A549 (cell line): ENCODE measurements around the gene CLDN4. TPM values are rescaled to one million over a fixed set of nuclear protein-coding genes. Genes with fewer than 3 reads are reported as not detected.
A peak's percentile ranks its signal among the peaks of the same experiment; 100 is the strongest.

ENCODE experiments used
- ATAC-seq, 2 experiments: fragments of 200-7000 bp in 1 of 2; fragments of >200 bp in 1 of 2; cut with Nextera tagmentation in 1 of 2; cut with Tn5 transposase in 1 of 2; 3 replicates each; pipeline versions ENCODE4 v1.8.0 to v1.9.1; 2018 to 2020; ENCODE audit warnings: mild to moderate bottlenecking in 1 of 2, moderate library complexity in 1 of 2
- CTCF ChIA-PET: fragments of 300-600 bp; sonication (Branson Sonifier 250); formaldehyde crosslinking; extraction: SDS; loops from one replicate; lab custom pipeline; 2021; ENCODE audit warnings: antibody characterized with exemption, inconsistent platforms; lab: Yijun Ruan, JAX
- POLR2A ChIA-PET: fragments of 350-600 bp; formaldehyde crosslinking; extraction: SDS; loops from one replicate; lab custom pipeline; 2021; ENCODE audit warnings: antibody characterized with exemption, inconsistent platforms; lab: Yijun Ruan, JAX
- DNase-seq, 2 experiments: peaks; one replicate each; pipeline versions ENCODE4 v3.0.0 to v3.0.0-alpha.2; 2011 to 2016; ENCODE audit warnings: low read depth in 1 of 2, low spot score in 1 of 2
- FAIRE-seq: peaks from 2 replicates; lab custom pipeline; 2011; peaks lifted over from hg19 to GRCh38; lab: Jason Lieb, UNC
- H3K27ac ChIP-seq, 2 experiments: fragments of >200 bp; sonication (Bioruptor Twin); formaldehyde crosslinking; 3 replicates each; pipeline ENCODE4 v1.5.1; 2016 to 2017
- H3K4me1 ChIP-seq: fragments of >200 bp; sonication (Bioruptor Twin); formaldehyde crosslinking; 3 replicates; pipeline ENCODE4 v1.6.1; 2016
- H3K4me2 ChIP-seq: fragments of >200 bp; sonication (Bioruptor Twin); formaldehyde crosslinking; 3 replicates; pipeline ENCODE4 v1.6.1; 2016
- H3K4me3 ChIP-seq: fragments of >200 bp; sonication (Bioruptor Twin); formaldehyde crosslinking; 3 replicates; pipeline ENCODE4 v1.5.1; 2016
- H3K9me3 ChIP-seq: fragments of >200 bp; sonication (Bioruptor Twin); formaldehyde crosslinking; 3 replicates; pipeline ENCODE4 v1.6.1; 2016
- BHLHE40 ChIP-seq: IDR thresholded peaks from 2 replicates; pipeline ENCODE4 v1.6.1; 2012; ENCODE audit warnings: low read depth, low read length, inconsistent platforms
- CHD2 ChIP-seq: fragments of 150-350 bp; IDR thresholded peaks from 2 replicates; pipeline ENCODE4 v1.6.1; 2014; ENCODE audit warnings: low read length; ENCODE audit not compliant: partially characterized antibody
- CHD4 ChIP-seq: fragments of 200-600 bp; sonication (generic); IDR thresholded peaks from 2 replicates; pipeline ENCODE4 v1.6.1; 2016; ENCODE audit warnings: antibody characterized with exemption, mild to moderate bottlenecking, borderline replicate concordance
- EHF ChIP-seq: fragments of 250-450 bp; sonication (Bioruptor Pico); IDR thresholded peaks from 2 replicates; pipeline ENCODE4 v1.5.0; 2020; ENCODE audit warnings: mild to moderate bottlenecking
- EP300 ChIP-seq, 2 experiments: fragments of >200 bp; sonication (Bioruptor Twin); formaldehyde crosslinking; IDR thresholded peaks; 2 replicates in 1 of 2; 3 replicates in 1 of 2; pipeline ENCODE4 v1.6.1; 2016 to 2017
- ESRRA ChIP-seq: fragments of 150-350 bp; IDR thresholded peaks from 2 replicates; pipeline ENCODE4 v1.6.1; 2014; ENCODE audit warnings: mild to moderate bottlenecking, low read length, borderline replicate concordance
- FOSL2 ChIP-seq, 2 experiments: fragments of 450-650 bp in 1 of 2; fragments of >200 bp in 1 of 2; sonication (Bioruptor Twin) in 1 of 2; formaldehyde crosslinking; IDR thresholded peaks; 2 replicates each; pipeline versions ENCODE4 v1.5.0 to v1.6.1; 2016 to 2020; ENCODE audit warnings: mild to moderate bottlenecking in 1 of 2, moderate library complexity in 1 of 2
- FOXS1 ChIP-seq: fragments of 250-450 bp; sonication (Bioruptor Pico); IDR thresholded peaks from 2 replicates; pipeline ENCODE4 v1.5.0; 2020; ENCODE audit warnings: mild to moderate bottlenecking, moderate library complexity
- HDAC2 ChIP-seq: fragments of 200-600 bp; sonication (generic); IDR thresholded peaks from 2 replicates; pipeline ENCODE4 v1.6.1; 2016
- JUN ChIP-seq, 2 experiments: fragments of >200 bp; sonication (Bioruptor Twin); formaldehyde crosslinking; IDR thresholded peaks; 2 replicates in 1 of 2; 3 replicates in 1 of 2; pipeline ENCODE4 v1.6.1; 2016 to 2017
- KDM1A ChIP-seq: fragments of 200-600 bp; sonication (generic); IDR thresholded peaks from 2 replicates; pipeline ENCODE4 v1.6.1; 2016; ENCODE audit warnings: low read depth, mild to moderate bottlenecking
- KDM5A ChIP-seq: fragments of 200-600 bp; sonication (generic); IDR thresholded peaks from 2 replicates; pipeline ENCODE4 v1.6.1; 2016; ENCODE audit warnings: antibody characterized with exemption, mild to moderate bottlenecking
- NFE2L2 ChIP-seq: fragments of 150-350 bp; conservative IDR thresholded peaks from 2 replicates; pipeline ENCODE4 v1.6.1; 2014; ENCODE audit warnings: low read length
- NPAS2 ChIP-seq: fragments of 250-450 bp; sonication (Bioruptor Pico); IDR thresholded peaks from 2 replicates; pipeline ENCODE4 v1.8.0; 2022; ENCODE audit warnings: mild to moderate bottlenecking, moderate library complexity, borderline replicate concordance
- PHF8 ChIP-seq: fragments of 200-600 bp; sonication (generic); IDR thresholded peaks from 2 replicates; pipeline ENCODE4 v1.6.1; 2016; ENCODE audit warnings: low read depth, mild to moderate bottlenecking, antibody characterized with exemption, moderate library complexity, borderline replicate concordance
- POLR2A ChIP-seq: IDR thresholded peaks from 2 replicates; pipeline ENCODE4 v1.6.1; 2012; ENCODE audit warnings: mild to moderate bottlenecking, low read length
- POLR2AphosphoS2 ChIP-seq: conservative IDR thresholded peaks from 2 replicates; pipeline ENCODE4 v1.6.1; 2012; ENCODE audit warnings: low read length, improper control_type of control experiment, inconsistent platforms
- RARB ChIP-seq: fragments of 250-450 bp; sonication (Bioruptor Pico); IDR thresholded peaks from 2 replicates; pipeline ENCODE4 v1.8.0; 2021; ENCODE audit warnings: mild to moderate bottlenecking, moderate library complexity
- RFX5 ChIP-seq: fragments of 450-650 bp; IDR thresholded peaks from 2 replicates; pipeline ENCODE4 v1.7.1; 2014; ENCODE audit warnings: antibody characterized with exemption, mild to moderate bottlenecking, moderate library complexity
- RNF2 ChIP-seq: fragments of 200-600 bp; sonication (generic); IDR thresholded peaks from 2 replicates; pipeline ENCODE4 v1.6.1; 2016; ENCODE audit warnings: low read depth, mild to moderate bottlenecking, antibody characterized with exemption, moderate library complexity, borderline replicate concordance
- ZC3H11A ChIP-seq: fragments of 450-650 bp; IDR thresholded peaks from 2 replicates; pipeline ENCODE4 v1.6.1; 2014; ENCODE audit warnings: antibody characterized with exemption, mild to moderate bottlenecking
- ZFP36 ChIP-seq: fragments of 450-650 bp; IDR thresholded peaks from 2 replicates; pipeline ENCODE4 v1.6.1; 2014; ENCODE audit warnings: borderline replicate concordance; ENCODE audit not compliant: partially characterized antibody
- ZNF302 ChIP-seq: fragments of 250-450 bp; sonication (Bioruptor Pico); IDR thresholded peaks from 2 replicates; pipeline ENCODE4 v1.9.0; 2021; ENCODE audit warnings: inconsistent platforms, mild to moderate bottlenecking, moderate library complexity
- WGBS: methylation state at CpG from one replicate; pipeline ENCODE4 v1.1.6; 2017; ENCODE audit errors: missing lambda C conversion rate; 5-methylcytosine and 5-hydroxymethylcytosine counted together
- polyA plus RNA-seq, 4 experiments: library from polyadenylated mRNA; depleted of rRNA in 3 of 4; stranded (reverse); fragments of >200 nt; fragmentation: RNase III in 1 of 4; extraction: RNeasy Plus Mini Kit Qiagen cat#74134 plus additional on column Dnase treatment in 1 of 4; gene quantifications; 2 replicates in 3 of 4; 3 replicates in 1 of 4; pipeline ENCODE4 v1.2.3, GENCODE V29; 2011 to 2017
- TF ChIP-seq, protein P1 (sequence below): fragments of 200-600 bp; sonication (generic); IDR thresholded peaks from 2 replicates; pipeline ENCODE4 v1.6.1; 2016; ENCODE audit warnings: antibody characterized with exemption, mild to moderate bottlenecking, moderate library complexity
- TF ChIP-seq, protein P2 (sequence below): fragments of >200 bp; sonication (Bioruptor Twin); formaldehyde crosslinking; IDR thresholded peaks from 2 replicates; pipeline ENCODE4 v1.6.1; 2016

Gene CLDN4
- polyA plus RNA-seq, 2 of the 4 experiments (the other 2 are of a cell fraction), result 1.5 to 2.4 TPM

- CTCF ChIA-PET, result interaction anchor here (0.6 to 2.6 kb wide), 7 partner anchors 14 to 106 kb away, joined by 3 to 9 read pairs (median 5); no protein-coding TSS in a partner anchor
- ATAC-seq (no peak), FAIRE-seq (no peak)
- no peak for TF ChIP-seq ZNF302 (CRISPR knock-in tag)
- no peak for TF ChIP-seq FOXS1 (CRISPR knock-in tag)
- no peak for TF ChIP-seq NFE2L2
- TF ChIP-seq, protein P1, sequence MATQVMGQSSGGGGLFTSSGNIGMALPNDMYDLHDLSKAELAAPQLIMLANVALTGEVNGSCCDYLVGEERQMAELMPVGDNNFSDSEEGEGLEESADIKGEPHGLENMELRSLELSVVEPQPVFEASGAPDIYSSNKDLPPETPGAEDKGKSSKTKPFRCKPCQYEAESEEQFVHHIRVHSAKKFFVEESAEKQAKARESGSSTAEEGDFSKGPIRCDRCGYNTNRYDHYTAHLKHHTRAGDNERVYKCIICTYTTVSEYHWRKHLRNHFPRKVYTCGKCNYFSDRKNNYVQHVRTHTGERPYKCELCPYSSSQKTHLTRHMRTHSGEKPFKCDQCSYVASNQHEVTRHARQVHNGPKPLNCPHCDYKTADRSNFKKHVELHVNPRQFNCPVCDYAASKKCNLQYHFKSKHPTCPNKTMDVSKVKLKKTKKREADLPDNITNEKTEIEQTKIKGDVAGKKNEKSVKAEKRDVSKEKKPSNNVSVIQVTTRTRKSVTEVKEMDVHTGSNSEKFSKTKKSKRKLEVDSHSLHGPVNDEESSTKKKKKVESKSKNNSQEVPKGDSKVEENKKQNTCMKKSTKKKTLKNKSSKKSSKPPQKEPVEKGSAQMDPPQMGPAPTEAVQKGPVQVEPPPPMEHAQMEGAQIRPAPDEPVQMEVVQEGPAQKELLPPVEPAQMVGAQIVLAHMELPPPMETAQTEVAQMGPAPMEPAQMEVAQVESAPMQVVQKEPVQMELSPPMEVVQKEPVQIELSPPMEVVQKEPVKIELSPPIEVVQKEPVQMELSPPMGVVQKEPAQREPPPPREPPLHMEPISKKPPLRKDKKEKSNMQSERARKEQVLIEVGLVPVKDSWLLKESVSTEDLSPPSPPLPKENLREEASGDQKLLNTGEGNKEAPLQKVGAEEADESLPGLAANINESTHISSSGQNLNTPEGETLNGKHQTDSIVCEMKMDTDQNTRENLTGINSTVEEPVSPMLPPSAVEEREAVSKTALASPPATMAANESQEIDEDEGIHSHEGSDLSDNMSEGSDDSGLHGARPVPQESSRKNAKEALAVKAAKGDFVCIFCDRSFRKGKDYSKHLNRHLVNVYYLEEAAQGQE, result no peak
- no peak for TF ChIP-seq FOSL2 (IDR thresholded peaks at IDR 0.05)
- no peak for TF ChIP-seq FOSL2 (CRISPR knock-in tag; IDR thresholded peaks at IDR 0.05)
- no peak for TF ChIP-seq POLR2A
- TF ChIP-seq HDAC2, result no peak
- no peak for TF ChIP-seq EP300 (IDR thresholded peaks at IDR 0.05)
- TF ChIP-seq ZC3H11A, result no peak
- no peak for TF ChIP-seq EHF (CRISPR knock-in tag)
- no peak for TF ChIP-seq KDM1A
- TF ChIP-seq BHLHE40, result no peak
- TF ChIP-seq CHD4, result no peak
- no peak for TF ChIP-seq RARB (CRISPR knock-in tag)
- no peak for TF ChIP-seq POLR2AphosphoS2
- TF ChIP-seq, all 56 proteins: peak for 0
- DNase-seq, result no peak
- H3K4me3 ChIP-seq, result no peak overlapping the region
- peak overlapping the region in 1 of 2 experiments; percentile 92; a peak in 3 of 6 replicates for H3K27ac ChIP-seq
- WGBS, result 93% methylated on average over 16 of the region's 16 CpGs
- no peaks in the 10 kb centered on the region for H3K9me3 ChIP-seq
- POLR2A ChIA-PET, result interaction anchor here (0.6 to 2.3 kb wide), 3 partner anchors 8 to 235 kb away, joined by 3 to 25 read pairs (median 21); partner anchors contain the start of gene CLDN4
- peaks cover 8% of the 10 kb centered on the region; the same call in 1 of the 3 replicates for H3K4me1 ChIP-seq
- H3K4me2 ChIP-seq, result peak overlapping the region; percentile 81
Observed at GRCh38 chr7:73840715-73841379, 10.1 kb downstream of the CLDN4 start.

DNA sequence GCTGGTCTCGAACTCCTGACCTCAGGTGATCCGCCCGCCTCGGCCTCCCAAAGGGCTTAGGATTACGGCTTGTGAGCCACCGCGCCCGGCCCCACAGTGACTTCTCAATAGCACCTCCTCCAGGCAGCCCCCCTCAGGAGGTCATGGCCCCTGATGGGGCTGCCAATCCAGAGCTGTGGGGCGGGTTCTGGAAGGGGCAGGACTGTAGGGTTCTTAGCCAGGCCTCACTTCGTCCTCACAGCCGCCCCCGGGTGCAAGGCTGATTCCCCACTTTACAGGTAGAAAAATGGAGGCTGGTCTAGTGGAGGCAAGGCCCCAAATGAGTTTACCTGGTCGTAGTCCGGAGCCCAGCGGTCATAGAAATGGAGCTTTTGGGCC is 10.9 kb downstream of the CLDN4 start:
- Histone ChIP-seq H3K4me1 (peaks cover 8% of the 10 kb centered on the region; the same call in 1 of the 3 replicates), H3K4me3 (peak overlapping the region; percentile 76), H3K9me3 (no peaks in the 10 kb centered on the region), H3K27ac (peak overlapping the region; percentile 87 to 92), H3K4me2 (peak overlapping the region; percentile 81)
- POLR2A ChIA-PET, result interaction anchor here (0.6 to 2.3 kb wide), 6 partner anchors 9 to 235 kb away, joined by 3 to 25 read pairs (median 16); partner anchors contain the start of genes ABHD11 and CLDN4
- FAIRE-seq (no peak), ATAC-seq (peak; percentile 45 to 71), DNase-seq (peak; percentile 44 to 69)
- peak; percentile 62 for TF ChIP-seq ZFP36
- TF ChIP-seq NPAS2 (CRISPR knock-in tag), result no peak
- 37% methylated on average over 11 of the region's 15 CpGs for WGBS
- CTCF ChIA-PET, result interaction anchor here (0.6 to 2.0 kb wide), 6 partner anchors 13 to 185 kb away, joined by 3 to 6 read pairs (median 4); no protein-coding TSS in a partner anchor

- 2% methylated on average over 35 of the region's 45 CpGs for WGBS
- Histone ChIP-seq H3K27ac (peak within 1 kb of the TSS; percentile 87 to 92), H3K9me3 (no peaks in the 10 kb centered on the region), H3K4me3 (peak within 1 kb of the TSS; percentile 76), H3K4me2 (peak within 1 kb of the TSS; percentile 93), H3K4me1 (peaks cover 8% of the 10 kb centered on the region; the same call in 1 of the 3 replicates)
- DNase-seq (peak; percentile 92 to 98), FAIRE-seq (no peak), ATAC-seq (peak; percentile 93 to 96)
- ChIA-PET CTCF (interaction anchor here (0.7 to 2.0 kb wide), 5 partner anchors 14 to 235 kb away, joined by 3 to 6 read pairs (median 3); no protein-coding TSS in a partner anchor), POLR2A (interaction anchor here (0.6 to 2.3 kb wide), 12 partner anchors 8 to 462 kb away, joined by 3 to 25 read pairs (median 5); partner anchors contain the start of genes ABHD11, CLDN4 and MLXIPL)
- TF ChIP-seq CHD4, result no peak
- TF ChIP-seq, protein P2, sequence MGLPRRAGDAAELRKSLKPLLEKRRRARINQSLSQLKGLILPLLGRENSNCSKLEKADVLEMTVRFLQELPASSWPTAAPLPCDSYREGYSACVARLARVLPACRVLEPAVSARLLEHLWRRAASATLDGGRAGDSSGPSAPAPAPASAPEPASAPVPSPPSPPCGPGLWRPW, result no peak
- TF ChIP-seq POLR2A, result peak; percentile 67
- peak; percentile 80; the same call in 1 of the 2 replicates for TF ChIP-seq PHF8
- TF ChIP-seq POLR2AphosphoS2, result no peak
- TF ChIP-seq JUN (IDR thresholded peaks at IDR 0.05), result peak; percentile 35 to 44; a peak in 1 of 5 replicates
- TF ChIP-seq CHD2, result no peak
- TF ChIP-seq KDM5A, result no peak
- TF ChIP-seq RNF2, result no peak
- TF ChIP-seq RFX5, result no peak
- no peak for TF ChIP-seq BHLHE40
- TF ChIP-seq ESRRA, result no peak
Observed at GRCh38 chr7:73842067-73842976, 11.5 kb downstream of the CLDN4 start, which contains the start of gene METTL27. Gene METTL27, minus strand, starts transcription at chr7:73842516. Its CDS starts 376 bp downstream, at chr7:73842140.
